ENCODE measurements around the gene APPL2.

- TF ChIP-seq POLR2A (IDR thresholded peaks at IDR 0.05), result no peak
- TF ChIP-seq, protein P1, sequence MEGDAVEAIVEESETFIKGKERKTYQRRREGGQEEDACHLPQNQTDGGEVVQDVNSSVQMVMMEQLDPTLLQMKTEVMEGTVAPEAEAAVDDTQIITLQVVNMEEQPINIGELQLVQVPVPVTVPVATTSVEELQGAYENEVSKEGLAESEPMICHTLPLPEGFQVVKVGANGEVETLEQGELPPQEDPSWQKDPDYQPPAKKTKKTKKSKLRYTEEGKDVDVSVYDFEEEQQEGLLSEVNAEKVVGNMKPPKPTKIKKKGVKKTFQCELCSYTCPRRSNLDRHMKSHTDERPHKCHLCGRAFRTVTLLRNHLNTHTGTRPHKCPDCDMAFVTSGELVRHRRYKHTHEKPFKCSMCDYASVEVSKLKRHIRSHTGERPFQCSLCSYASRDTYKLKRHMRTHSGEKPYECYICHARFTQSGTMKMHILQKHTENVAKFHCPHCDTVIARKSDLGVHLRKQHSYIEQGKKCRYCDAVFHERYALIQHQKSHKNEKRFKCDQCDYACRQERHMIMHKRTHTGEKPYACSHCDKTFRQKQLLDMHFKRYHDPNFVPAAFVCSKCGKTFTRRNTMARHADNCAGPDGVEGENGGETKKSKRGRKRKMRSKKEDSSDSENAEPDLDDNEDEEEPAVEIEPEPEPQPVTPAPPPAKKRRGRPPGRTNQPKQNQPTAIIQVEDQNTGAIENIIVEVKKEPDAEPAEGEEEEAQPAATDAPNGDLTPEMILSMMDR (IDR thresholded peaks at IDR 0.05), result no peak
Observed at GRCh38 chr12:105272152-105272551, 36.2 kb upstream of the APPL2 start.

All from right lobe of liver (tissue), 4 donors.